HG02885 (cell line): Measurements from ENCODE around the gene UBA3.

Experiments used
- ATAC-seq: cut with Tn5 transposase; IDR thresholded peaks from one replicate; pipeline ENCODE4 v1.9.1; 2021; ENCODE audit warnings: mild to moderate bottlenecking; ENCODE audit not compliant: unreplicated experiment, poor library complexity

Gene UBA3

DNA sequence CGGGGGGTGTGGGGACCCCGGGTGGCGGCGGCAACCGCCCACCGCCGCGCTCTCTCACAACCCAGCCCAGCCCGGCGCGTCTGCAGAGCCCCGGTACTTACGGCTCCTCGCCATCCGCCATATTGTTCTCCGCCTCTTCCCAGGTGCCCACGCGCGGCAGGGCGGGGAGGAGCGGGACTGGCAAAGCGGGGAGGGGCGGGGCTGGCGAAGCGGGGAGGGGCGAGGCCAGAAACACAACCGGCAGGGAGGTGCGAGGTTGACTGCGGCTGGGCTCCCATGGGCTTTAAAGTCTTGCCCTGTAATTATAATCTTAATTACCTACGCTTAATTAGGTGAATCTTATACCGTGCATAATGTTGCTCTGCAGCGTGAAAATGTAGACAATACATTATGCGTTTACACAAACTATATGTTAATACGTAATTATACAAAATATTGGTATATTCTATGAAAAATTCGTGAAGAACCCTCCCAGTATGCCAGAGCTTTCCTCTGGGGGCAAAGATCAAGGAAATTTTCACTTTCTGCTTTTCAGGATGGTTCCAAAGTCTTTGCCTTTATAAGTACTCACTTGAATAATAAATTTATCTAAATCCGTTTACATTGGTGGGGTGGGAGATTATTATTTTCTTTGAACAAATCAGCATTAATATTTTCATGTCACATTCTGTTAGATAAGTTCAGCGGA, at the start of gene UBA3:
TSS of gene UBA3 (minus strand) at position 133 of the 688 bp plus-strand sequence. CDS start at position 121, 12 bp downstream.
- peak; percentile 52 for ATAC-seq

DNA sequence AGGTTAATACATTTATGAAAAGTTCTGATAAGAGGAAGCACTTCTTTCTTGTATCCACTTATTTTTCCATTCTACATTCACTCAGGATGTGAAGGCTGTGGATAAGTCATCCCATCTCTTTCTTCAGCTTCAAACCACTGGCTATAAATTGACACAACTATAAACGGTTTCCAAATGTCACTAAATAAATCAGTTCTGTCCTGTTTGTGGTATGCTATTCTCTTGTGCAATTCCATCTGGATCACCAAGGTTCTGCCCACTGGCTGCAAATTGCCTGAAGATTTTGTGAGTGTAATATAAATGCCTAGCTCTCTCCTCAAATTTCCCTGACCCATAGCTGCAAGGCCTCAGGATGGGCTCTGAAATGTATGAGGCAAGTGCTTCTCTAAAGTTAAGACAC, 49.4 kb upstream of the UBA3 start:
- no peak for ATAC-seq

DNA sequence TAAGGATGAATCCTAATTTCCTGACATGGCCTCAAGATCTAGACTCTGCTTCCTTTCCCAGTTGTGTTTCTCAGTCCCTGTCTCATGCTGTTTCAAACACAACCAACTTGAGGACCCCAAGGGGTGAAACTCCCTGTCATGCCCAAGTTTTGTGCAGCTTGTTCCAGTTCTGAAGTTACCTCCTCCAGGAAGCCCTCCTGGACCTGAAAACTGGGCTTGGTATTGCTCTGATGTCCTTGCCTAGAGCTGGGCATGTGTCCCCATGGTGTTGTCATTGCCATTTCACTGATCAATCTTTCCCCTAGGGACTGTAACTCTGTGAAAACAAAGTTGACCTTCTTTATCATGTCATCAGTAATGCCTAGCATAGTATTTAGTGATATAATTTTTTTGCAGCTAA, 48.3 kb upstream of the UBA3 start:
- no peak for ATAC-seq

DNA sequence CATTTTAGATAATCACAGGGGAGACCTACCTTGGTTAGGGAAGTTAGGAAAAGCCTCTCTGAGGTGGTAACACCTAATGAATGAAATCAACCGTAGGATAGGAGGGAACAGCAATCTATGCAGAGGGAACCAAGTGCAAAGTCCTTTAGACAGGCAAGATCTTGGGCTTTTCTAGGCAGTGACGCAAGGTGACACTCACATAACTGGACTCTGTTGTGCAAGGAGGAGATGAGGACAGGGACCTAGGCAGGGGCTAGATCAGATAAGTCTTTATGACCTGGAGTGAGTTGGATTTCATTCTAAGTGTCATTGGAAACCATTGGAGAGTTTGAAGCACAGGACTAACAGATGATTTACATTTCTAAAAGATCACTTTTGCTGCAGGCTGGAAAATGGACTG, 46.8 kb upstream of the UBA3 start:
- ATAC-seq, result no peak

DNA sequence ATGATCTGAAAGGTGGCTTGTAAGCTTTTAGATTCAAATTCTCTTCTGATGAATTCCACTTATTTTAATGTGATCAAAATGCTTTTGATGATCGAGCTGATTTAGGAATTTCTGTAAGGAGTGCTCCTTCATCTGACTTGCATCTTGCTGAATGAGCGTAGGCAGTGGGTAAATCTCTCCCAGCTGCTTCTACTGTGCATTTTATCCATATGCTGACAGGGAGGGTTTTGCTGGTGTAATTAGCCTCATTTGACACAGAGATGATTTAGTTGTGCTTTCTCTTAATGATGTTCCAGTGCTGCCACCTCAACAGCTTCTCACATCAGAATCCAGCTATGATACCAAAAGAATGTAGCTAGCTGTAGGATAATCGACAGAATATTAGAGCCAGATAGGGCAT, 46.1 kb upstream of the UBA3 start:
- ATAC-seq, result no peak

DNA sequence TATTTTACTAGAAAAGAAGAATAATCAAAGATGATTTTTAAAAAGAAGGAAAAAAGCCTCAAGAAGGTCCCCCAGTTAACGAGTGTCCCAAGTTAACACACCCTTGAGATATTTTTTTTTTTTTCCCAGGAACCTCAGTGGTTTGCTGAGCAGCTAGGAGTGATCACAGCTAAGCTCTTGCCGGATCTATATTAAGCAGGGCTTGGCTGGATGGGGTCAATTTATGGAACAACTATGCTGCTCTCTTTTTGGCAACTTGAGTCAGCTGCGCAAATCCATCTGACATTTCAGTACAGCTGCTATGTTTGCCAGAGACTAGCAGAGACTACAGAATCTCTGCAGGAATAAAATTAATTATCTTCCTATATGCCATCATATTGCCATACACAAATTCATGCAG, 42.2 kb upstream of the UBA3 start, which contains the start of gene LMOD3:
TSS of gene LMOD3 (minus strand) at position 193 of the 400 bp plus-strand sequence. CDS start 209 bp downstream, outside the sequence.
- no peak for ATAC-seq

DNA sequence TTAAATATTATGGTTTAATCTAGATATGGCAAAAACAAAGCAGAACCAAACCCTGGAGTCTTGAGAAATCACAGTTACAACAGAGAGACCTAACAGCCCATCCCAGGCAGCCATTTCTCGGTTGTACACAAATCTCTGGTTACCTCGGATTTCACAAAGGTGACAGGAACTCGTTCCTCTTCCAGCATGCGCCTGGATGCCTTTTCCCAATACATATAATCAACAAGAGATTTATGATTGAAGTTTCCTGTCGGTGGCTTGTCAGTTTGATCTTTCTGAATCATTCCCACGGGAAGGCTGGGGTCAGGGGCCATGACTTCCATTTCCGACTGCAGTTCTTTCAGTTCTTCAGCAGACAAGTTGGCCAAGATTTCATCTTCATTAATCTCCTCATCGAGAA, 41.8 kb upstream of the UBA3 start:
- no peak for ATAC-seq

DNA sequence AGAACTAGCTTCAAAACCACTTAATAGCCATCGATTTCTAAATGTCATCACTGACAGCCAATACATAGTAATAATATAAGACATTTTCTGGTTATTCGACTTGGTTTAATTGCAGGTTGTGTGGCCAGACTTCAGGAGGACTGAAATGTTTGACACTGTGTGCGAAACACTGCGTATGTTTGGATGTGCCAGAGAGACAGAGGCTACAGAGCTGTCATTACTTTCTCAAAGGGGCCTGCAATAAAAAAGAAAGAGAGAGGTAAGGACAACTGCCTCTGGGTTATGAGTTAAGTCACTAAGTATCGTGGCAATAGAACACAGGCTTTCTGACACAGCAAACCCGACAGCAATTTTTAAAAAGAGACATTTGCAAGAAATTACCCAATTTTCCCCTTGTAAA, 41.3 kb upstream of the UBA3 start:
- ATAC-seq, result no peak

DNA sequence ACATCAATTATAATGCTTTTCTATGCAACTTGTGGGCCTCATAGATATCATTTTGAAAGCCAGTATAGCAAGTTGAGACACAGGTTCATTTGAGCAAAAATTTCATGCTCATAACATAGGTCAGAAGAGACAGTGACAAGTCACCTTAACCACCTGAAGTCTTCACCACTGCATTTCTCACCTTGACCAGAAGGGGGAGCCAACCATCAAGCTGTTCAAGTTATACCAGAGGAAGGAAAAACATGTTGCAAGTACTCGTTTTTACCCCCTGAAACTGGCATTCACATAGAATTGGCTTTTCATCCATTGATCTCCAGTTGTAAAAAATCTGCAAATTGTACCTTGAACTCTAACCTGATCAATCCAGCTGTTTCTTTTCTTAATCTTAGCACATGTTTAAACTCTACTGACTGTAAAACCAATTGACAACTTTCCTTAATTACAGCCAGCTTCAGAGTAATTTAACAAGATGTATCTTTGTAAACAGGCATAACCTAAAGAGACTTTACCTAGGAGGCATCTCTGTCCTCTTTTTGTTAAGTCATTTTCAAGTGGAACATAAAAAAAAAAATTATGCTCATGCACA, 40.8 kb upstream of the UBA3 start:
- ATAC-seq, result peak; percentile 93

DNA sequence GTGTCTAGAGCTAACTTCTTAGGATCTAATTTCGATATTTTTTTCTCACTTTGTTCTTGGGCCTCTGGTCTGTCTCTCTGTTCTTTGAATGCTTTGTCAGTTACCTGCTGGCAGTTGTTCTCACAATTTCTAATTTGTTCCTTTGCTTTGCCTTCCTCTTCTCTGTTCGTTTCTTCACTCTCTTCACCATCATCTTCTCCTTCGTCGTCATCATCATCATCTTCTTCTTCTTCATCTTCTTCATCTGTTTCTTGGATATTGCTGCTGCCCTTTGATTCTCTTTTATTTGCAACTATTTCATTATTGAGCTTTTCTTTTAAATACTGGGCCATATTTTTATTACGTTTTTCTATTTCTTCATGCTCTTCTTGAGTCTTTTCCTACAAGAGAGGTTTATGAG, 39.5 kb upstream of the UBA3 start:
- ATAC-seq, result no peak

DNA sequence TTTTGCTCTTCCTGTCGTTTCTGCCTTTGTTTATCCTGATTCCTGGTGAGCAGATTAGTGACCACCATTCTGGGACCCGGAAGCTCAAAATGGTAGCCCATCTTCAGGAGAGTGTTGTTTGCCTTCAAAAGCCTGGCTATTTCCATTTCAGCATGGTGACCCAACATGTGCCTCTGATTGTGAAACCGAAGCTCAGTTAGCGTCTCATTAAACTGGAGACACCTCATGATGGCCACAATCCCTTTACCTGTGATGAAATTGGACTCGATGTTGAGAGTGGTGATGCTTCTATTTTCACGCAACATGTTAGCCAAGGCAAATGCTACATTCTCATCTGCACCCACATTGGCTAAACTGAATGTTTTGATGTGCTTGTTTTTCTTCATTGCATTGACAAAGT, 39.0 kb upstream of the UBA3 start:
- no peak for ATAC-seq

DNA sequence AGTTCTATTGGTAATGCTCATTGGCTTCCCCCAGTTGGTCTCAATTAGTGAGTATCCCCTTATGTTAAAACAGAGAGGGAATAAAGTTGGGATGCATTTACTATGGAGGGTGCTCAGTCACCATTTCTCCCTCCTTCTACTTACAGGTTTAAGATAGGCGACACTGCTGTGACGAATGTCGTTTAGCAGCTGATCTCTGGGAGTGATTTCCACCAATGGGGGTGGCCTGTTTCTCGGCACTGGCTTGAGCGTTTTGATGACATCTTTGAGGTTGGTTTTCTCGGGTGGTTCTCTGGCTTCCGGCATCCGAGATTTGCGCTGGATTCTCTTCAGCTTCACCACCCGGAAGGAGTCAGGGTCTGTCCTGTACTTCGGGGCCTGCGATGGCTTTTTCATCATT, 38.4 kb upstream of the UBA3 start:
- no peak for ATAC-seq

DNA sequence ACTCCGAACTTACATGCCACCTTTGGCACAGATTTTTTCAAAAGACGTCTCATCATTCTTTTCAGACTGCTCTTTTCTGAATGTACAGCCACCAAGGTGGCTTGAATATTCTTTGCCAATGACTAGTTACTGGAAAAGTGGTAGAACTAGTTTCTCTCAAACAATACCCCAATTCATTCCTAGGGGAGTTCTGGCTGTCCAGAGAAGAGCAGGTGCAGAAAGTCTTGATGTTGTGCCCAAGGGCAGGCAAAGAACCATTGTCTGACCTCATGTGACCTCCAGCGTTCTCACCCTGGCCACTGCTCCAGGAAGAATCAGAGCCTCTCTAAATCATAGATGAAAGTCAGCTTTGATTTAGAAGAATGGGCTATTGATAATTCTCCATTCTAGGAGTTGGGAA, 36.7 kb upstream of the UBA3 start:
- ATAC-seq, result no peak

DNA sequence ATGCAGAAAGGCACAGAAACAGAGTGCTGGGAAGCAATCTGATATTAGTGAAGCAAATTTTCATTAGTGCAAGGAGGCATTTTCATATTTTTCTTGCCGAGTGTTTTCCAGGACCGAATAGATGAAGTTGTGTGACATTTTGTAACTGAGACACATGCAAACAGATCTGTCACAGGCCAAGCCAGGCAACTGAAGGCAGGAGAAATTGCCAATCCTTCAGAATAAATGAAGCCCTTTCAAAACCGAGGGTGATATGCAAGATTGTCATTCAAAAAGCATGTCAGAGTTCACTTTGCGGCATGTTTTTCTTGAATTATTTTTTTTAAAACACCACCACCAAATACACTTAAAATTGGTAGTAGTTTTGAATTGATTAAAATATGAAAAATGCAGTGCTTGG, 36.0 kb upstream of the UBA3 start:
- no peak for ATAC-seq

DNA sequence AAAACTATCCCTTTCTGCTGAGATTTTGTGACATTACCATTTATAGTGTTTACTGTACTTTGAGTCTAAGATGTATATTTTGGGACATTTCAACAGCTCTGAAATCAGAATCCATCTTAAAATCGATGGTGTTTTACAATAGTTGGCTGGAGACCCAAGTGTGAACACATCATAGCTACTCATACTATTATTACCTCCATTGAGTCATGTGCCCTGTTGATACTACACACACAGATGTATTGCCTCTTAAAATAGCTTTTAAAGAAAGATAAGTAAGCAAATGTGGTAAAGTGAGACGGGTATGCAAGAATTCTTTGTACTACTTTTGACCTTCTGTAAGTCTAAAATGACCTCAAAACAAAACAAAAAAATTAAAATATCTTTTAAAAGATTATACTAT, 35.6 kb upstream of the UBA3 start:
- no peak for ATAC-seq

DNA sequence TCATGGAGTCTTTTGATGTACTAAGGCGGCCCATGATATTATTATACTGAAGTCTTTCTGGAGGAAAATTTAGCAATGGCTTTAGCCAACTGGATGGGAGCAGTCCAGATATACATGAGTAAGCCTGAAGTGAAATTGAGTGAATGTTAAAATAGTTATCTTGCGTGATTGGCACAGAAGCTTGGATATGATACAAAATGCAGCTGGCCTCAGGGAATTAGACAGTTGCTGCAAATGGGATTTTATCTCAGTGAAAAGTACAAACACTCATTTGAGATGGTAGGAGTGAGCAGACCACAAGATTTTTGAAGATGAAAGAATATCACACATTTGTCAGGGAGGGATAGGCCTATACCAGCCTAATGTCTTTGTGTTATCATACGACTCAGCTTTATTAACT, 33.4 kb upstream of the UBA3 start:
- ATAC-seq, result no peak

DNA sequence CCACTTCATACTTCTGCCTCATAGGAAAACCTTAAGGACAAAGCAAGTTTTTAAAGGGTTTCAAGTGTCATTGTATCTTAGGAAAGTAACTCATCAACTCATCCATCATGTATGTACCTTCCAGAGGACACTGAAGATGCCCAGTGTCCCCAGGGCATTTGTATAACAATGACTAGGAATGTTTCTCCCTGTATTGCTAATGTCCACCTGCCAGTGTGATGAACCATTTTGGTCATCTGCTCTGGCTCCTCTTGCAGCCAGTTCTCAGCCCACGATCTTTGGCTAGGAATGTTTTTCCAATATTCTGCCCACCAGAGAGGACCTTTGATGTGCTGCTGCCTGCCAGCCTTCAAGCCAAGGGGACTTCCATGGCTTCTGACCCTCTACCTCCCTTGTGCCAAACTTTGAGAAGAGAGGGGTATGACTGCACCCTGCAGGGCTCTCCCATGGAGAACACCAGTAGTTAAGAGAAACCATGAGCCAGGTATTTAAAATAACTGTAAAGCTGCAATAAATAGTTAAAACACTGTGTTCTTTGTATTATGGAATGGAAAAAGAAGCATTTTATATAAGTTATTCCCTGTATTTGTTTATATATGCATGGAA, 30.9 kb upstream of the UBA3 start:
- no peak for ATAC-seq

DNA sequence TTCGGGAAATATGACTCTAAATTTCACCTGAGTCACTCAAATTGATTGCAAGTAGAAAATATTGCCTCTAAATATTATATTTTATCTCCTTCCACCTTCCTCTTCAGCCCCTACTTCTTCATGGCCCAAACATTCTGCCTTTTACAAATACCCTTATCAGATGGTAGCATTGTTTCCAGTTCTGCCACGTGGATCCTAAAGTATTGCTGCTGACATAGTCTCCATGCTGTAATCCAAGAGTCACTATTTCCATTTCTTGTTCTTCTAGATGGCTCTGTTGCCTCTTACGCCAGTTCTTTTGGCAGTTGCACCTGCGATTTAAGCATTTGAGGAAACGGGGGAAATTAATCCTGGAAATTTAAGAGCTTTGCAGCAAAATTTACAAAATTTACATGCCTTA, 28.6 kb upstream of the UBA3 start:
- no peak for ATAC-seq

DNA sequence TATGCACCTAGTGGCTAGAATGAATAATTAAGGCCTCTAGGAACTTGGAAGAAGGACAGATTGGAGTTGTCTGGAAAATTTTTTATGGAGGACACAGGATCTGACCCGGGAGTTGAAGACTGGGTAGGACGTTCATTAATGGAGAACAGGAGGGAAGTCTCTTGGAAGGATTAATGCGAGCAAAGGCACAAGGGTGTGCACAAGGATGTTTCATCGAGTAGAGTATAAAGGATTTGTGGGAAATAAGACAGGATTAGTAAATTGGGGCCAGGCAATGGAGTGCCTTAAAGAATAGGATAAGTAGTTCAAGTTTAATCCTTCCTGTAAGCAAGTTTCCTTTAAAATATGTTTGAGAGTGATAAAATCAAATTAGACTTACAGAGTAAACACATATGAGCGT, 27.7 kb upstream of the UBA3 start:
- ATAC-seq, result no peak

DNA sequence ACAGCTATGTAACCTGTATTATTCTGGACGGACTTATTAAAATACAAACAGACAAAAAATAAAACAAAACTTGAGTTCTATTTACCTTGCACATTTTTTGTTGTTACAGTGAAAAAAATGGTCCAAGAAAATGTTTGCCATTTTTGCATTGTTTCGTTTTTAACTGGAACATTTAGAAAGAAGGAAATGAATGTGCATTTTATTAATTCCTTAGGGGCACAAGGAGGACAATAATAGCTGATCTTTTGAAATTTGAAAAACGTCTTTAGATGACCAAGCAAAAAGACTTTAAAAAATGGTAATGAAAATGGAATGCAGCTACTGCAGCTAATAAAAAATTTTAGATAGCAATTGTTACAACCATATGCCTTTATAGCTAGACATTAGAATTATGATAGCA, 25.2 kb upstream of the UBA3 start:
- ATAC-seq, result no peak

DNA sequence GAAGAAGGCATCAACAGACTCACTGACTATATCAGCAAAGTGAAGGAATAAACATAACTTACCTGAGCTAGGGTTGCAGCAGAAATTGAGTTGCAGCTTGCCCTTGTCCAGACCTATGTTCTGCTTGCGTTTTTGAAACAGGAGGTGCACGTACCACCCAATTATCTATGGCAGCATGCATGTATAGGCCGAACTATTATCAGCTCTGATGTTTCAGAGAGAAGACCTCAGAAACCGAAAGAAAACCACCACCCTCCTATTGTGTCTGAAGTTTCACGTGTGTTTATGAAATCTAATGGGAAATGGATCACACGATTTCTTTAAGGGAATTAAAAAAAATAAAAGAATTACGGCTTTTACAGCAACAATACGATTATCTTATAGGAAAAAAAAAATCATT, 24.4 kb upstream of the UBA3 start:
- no peak for ATAC-seq

DNA sequence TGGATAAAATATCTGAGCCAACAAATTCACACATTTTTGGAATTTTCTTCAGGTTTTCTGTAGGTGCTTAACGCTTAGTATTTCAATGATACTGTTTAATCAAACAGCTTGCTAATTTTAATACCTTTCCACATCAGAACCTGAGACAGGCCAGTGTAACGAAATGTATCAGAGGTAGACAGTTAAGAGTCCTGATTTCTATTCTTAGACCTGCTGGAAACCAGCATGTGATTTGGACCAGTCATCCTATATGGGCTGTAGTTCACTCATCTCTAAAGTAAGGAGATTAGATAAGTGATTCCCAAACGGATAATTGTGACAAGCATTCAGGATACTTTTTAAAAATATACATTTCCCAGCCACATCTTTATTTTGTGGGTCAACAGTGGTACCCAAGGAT, 23.0 kb upstream of the UBA3 start:
- no peak for ATAC-seq
